GM21786 (cell line): ENCODE results near the gene ZSCAN29.
A peak's percentile ranks its signal among the peaks of the same experiment; 100 is the strongest.
"Not testable (repeated sequence)": the region's sequence is repeated elsewhere in the genome, so short reads cannot be mapped to it uniquely, and the experiment has no call there.

Experiments
- ATAC-seq: cut with Tn5 transposase; IDR thresholded peaks from one replicate; pipeline ENCODE4 v1.9.1; 2021; ENCODE audit not compliant: unreplicated experiment

ZSCAN29 gene

DNA sequence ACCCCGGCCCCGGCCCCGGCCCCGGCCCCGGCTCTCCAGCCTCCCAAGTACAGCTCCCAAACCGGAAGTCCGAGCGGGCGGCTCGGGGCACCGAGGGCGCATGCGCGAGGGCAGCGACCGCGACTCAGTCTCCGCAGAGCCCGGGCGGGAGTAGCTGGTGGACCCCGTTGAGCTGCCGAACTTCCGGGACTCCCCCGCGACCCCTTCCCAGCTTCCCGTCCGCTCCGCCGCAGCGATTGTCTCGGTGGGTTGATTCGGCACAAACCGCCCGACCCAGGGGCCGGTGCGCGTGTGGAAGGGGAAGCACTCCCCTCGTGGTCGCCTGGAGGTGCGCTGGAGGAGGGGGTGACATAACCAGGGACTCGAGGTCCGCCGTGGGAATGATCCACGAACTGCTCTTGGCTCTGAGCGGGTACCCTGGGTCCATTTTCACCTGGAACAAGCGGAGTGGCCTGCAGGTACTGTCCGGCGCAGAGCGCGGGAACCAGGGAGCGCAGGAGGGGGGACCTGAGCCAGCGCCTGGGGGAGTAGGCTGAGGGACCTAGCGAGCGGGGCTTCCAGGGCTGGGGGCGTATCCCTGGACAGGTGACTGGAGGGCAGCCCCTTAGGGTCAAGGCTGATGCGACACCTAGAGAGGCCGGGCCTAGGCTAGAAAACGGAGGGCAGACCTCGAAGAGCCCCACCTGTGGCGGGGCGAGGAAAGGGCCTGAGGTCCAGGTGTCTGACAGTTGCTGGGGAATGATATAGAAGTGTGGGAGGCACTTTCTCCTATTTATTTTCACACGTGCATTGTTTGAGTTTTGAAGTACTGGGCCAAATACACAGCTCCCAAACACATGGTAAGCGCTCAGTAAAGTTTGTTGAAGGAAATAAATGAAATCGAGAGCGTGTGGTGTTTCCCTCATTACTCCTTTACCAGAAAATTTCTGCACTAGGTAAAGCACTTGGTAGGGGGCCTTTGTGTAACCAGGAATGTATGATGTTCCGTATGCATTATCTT is at the start of gene ZSCAN29, which contains the start of gene TUBGCP4:
Gene ZSCAN29, minus strand, starts transcription at position 69 of the 1,000 bp plus-strand sequence. CDS start 1,130 bp downstream, outside the sequence.
Gene TUBGCP4, plus strand, starts transcription at position 127 of the 1,000 bp plus-strand sequence. Its CDS starts 254 bp downstream, at position 381.
- peak; percentile 71 for ATAC-seq

DNA sequence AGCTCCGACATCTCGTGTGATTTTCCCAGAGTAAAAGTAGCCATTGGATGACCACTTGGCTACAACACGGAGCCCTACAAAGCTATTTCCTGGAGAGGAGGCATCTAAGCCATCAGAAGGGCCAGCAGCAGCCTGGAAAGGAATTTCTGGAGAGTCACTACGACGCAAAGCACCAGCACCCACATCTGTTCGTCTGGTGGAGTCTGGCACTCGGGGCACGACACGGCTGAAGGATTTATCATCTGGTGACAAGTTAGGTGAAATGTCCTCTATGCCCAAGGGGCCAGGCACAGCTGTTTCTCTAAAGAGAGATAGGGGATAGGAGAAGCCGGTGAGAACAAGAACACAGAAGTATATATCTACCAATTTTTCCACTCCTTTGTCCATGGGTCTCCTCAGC is 49.6 kb upstream of the ZSCAN29 start:
- ATAC-seq: no peak

DNA sequence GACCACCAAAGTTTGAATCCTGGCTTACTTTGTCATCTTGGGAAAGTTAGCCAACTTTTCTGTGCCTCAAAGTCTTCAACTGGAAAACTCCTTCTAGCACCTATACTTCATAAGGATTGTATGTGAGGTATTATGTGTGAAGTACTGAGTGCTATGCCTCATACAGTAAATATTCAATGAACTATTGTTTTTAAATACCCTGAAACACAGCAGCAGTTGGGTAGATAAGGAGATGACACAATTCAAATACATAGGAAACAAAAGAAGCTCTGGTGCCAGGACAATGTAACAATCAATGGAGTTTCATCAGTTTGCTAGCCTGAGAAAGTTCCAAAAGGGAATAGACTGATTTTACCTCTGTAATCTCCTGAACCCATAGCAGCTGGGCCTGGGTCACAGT is 43.4 kb upstream of the ZSCAN29 start:
- ATAC-seq: no peak

DNA sequence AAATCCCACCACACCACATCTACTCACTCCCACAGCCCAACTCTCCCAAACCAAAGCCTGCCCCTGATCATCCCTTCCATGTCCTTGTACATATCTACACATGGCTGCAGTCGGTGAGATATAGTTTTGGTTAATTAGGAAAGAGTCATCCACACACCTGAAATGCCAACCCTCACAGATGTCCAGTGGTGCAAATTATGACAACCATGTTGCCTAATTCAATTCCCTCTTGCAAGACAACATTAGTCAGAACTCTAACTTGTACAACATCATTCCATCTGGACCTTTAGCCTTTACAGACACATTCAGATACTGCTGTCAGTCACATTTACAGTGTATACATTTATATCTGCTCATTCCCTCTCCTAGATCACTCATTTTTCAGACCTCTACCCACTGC is 41.3 kb upstream of the ZSCAN29 start:
- no peak for ATAC-seq

DNA sequence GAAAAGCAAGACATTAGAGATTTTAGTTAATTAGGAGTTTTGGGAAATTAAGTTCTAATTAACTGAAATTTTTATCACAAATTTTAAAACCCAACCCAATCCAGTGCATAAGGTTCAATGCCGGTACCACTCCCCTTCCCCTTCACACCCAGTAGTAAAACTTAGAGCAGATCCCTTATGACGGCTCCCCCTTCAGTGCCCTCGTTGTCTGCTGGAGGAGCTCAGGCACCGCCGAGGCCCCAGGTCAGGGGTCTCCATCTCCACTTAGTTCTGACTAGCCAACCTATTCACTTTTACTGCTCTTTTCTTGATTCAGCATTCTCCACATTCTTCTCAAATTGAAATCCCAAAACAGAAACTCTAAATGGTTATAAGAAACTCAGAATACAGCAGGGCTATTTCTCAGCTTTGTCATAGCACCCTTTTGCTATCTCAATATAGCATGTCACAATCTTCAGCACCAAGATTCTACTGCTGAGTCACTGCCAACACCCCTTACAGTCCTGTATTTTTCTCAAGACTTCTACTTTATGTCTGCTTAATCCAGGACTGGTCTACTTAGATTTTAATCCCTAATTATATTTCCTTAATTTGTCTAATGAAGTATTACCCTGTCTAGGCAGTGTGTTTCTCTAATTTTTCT is 39.9 kb upstream of the ZSCAN29 start:
- ATAC-seq: no peak

DNA sequence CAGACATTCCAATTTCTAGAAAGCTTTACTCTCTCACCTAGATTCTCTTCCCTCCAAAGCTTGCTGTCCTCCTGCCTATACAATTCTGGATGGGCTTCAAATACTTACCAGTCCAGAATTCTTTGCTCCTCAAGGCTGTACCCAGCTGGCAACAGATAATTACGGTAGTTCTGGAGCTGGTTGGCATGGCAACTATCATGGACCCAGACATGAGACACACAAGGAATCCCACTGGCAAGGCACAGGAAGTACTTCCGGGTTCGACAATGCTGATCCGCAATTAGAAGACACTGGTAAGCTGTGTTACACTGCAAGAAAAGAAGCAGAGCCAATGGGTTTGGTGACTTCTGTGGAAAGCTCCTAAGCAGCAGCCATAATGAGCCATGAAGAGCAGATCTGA is 37.9 kb upstream of the ZSCAN29 start:
- ATAC-seq: no peak

DNA sequence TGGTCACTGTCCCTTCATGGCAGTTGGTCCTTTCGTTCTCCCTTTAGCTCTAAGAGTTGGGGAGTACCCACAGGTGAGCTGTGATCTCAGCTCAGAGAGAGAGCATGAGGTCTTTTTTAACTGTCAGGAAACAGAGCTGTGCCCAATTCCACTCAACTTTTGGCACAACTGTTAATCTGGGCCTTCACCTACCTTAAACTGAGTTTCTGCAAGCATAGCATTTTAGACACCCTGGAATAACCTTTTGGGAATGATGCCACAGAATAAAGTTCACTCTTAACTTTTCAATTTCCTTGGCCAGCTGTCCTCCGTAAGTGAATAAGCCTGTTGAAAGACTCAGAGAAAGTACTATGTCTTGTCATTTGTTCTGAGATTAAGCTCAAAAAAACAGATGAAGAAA is 36.0 kb upstream of the ZSCAN29 start:
- no peak for ATAC-seq

DNA sequence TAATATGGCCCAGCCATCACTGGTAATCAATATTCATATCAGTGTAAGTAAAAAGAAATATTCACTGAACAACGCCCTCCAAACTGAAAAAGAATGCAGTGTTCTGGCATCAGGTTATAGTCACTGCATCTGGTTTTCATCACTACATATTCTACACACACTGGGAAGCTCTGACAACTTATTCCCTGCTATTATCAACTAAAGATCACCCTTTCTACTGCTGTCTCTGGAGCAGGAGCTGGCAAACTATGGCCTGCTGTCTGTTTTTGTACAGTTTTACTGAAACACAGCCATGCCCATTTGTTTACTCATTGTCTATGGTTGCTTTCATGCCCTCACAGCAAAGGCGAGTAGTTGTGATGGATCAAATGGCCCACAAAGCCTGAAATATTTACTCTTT is 35.3 kb upstream of the ZSCAN29 start:
- no peak for ATAC-seq

DNA sequence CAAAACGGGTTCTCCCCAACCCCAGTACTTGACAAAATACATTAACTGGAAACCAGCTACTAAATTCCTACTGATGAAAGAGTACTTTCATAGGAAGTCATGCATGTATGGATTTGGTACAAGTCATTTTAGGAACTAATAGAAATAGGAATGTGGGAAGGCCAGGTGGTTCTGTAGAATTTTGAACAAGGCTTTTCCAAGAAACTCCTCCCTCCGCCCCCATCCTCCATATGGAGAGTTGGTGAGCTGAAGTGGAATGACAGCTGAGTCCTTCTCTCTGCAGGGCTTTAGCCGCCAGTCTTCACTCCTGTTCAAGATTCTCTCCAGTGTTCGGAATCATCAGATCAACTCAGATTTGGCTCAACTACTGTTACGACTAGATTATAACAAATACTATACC is 33.3 kb upstream of the ZSCAN29 start:
- ATAC-seq: no peak

DNA sequence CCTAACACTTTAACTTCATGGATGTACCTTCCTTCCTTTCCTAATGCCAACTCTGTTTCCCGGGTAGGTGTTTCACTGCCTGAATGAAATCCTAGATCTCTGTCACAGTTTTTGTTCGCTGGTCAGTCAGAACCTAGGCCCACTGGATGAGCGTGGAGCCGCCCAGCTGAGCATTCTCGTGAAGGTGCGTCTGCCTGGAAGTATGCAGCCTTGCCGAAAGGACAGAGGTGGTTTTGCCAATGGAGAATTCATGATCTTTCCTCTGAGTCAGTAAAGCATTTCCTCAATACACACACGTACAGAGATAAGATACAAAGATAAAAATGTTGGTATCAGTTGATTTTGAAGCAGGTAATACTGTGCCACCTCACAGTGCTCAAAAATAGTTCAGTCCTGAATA is 32.8 kb upstream of the ZSCAN29 start:
- ATAC-seq: no peak

DNA sequence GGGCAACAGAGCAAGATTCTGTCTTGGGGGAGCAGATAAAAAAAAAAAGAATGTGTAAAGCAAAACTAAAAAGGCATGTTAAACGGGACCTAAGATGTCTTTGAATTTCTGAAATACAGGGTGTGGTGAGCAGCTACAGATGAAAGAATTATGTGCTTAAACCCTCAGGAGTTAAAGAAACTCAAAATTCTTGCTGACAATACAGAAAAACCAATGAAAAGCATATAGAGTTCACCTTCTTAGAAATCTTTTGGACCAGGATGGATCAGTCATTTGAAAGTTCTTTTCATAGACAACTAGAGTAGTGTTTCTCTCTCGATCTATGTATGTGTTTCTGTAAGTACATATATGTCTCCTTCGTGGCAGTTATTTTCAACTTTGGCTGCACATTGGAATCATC is 31.4 kb upstream of the ZSCAN29 start:
- no peak for ATAC-seq

DNA sequence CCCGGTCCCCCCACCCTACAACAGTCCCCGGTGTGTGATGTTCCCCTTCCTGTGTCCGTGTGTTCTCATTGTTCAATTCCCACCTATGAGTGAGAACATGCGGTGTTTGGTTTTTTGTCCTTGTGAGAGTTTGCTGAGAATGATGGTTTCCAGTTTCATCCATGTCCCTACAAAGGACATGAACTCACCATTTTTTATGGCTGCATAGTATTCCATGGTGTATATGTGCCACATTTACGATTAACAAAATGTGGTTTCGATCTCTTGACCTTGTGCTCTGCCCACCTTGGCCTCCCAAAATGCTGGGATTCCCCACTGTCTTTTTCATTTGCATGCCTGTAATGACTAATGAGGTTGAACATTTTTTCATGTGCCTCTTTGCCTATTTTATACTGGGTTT is 22.7 kb upstream of the ZSCAN29 start:
- not testable (repeated sequence) for ATAC-seq

DNA sequence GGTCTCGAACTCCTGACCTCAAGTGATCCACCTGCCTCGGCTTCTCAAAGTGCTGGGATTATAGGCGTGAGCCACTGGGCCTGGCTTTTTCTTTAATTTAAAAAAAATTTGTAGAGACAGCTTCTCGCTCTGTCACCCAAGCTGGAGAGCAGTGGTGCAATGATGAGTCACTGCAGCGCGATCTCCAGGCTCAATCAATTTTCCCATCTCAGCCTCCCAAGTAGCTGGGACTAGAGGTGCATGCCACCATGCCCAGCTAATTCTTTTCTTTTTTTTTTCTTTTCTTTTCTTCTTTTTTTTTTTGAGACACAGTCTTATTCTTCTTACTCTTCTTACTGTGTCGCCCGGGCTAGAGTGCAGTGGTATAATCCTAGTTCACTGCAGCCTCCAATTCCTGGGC is 19.9 kb upstream of the ZSCAN29 start:
- no peak for ATAC-seq

DNA sequence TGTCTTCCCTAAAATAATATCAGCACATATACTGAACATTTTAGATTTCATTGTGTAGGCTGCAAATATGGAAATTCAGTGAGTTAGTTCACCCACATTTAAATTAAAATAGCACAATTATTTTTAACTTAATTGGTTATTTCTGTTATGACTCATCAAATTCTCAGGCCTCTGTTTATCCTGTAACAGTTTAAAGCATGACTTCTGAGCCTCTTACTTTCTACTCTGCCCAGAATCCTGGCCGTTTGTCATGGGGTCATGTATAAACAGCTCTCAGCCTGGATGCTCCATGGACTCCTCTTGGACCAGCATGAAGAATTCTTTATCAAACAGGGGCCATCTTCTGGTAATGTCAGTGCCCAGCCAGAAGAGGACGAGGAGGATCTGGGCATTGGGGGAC is 12.2 kb upstream of the ZSCAN29 start:
- ATAC-seq: no peak

DNA sequence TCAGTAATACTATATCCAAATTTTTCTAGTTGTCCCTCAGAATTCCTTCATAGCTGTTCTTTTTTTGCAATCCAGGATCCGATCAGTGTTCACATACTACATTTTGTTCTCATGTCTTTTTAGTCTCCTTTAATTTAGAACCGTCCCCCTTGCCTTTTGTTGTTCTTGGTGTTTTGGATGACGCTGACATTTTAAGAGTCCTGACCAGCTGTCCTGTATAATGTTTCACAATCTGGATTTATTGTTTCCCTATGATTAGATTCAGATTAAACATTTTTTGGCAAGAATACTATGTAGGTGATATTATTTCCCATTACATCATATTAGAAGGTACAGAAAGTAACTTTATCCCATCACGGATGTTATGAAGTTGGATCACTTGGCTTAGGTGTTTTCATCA is 11.5 kb upstream of the ZSCAN29 start:
- ATAC-seq: no peak

DNA sequence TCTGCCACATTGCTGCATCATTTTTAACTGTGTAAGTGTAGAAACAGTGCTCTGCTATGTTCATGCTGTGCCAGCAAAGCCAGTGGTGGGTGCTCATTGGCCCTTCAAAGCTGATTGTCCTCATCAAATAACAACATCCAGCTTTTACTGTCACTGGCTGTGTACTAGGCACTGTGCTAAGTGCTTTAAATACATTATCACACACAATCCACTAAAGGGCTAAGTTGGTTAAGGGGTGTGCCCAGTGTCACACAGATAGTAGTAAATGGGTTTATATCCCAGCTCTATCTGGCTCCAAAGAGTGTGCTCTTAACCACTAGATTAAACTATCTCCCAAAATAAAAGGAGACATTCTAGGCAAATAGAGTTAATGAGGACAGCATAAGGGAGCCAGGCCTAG is 7.8 kb upstream of the ZSCAN29 start:
- ATAC-seq: no peak

DNA sequence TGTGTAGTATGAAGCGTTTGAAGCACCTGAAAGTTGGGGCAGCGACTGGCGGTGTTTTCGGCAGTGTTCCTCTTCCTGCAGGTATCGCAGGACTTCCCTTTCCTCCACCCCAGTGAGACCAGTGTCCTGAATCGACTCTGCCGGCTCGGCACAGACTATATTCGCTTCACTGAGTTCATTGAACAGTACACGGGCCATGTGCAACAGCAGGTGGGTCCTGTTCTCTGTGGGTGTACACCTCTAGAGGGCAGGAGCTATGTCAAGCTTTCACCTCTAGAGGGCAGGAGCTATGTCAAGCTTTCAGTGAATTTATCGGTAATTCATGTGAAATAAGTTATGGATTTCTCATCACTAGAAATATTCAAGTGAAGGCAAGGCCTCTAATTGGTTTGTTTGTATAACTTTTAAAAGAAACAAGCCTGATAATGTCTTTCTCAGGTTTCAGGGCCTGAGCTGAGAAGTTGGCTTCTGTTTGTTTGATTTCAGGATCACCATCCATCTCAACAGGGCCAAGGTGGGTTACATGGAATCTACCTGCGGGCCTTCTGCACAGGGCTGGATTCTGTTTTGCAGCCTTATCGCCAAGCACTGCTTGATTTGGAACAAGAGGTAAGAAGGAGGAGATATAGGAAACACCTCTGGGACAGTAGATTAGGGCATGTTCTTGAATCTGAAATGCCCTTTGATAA is 5.3 kb upstream of the ZSCAN29 start:
- ATAC-seq: no peak

DNA sequence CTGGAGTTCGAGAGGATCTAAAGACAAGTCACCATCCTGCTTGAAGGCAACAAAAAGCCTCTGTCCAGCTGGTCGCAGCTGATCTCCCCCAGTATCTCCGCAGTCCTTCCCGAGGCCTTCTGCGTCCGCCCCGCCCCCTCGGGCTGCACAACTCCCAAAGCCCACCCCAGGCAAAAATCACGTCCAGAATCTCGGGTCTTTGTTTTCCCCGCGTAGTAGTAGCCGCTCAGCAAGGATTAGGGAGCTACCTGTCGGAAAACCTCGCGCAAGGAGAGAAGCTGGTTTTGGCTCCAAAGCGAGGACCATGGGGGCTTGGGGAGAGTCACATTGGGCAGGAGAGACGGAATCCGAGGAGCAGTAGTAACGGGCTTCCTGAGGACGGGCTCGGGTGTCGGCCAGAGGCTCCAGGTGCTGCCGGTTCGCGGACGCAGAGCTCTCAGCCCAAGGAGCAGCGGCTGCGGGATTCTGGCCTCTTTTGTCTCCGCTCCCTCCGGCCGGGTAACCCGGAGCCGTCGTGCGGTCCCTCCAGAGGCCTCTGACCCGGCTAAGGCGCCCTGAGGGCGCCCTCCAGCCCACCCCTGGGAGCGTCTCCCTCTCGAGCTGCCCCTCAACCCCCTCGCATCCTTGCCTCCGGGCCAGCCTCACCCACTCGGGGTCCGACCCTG is 401 bp downstream of the ZSCAN29 start:
- ATAC-seq: peak; percentile 26

DNA sequence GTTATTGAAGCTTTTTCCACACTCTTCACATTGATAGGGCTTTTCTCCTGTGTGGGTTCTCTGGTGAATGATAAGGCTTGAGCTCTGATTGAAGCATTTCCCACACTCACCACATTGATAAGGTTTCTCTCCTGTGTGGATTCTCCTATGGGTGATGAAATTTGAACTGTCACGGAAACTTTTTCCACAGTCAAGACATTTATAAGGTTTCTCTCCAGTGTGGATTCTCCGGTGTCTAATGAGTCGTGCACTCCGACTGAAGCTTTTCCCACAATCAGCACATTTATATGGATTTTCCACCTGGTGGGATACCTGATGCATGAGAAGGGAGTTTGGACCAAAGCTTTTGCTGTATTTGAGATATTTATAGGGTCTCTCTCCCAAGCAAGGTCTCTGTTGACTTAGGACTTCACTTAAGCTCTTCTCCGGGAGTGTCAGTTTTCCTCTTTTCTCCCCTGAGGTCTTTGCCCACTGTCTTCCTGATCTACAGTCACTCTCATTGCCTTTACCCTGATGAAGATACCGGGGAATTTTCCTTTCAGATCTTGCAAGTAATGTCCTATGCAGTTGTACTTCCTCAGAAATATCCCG is 9.4 kb downstream of the ZSCAN29 start:
- ATAC-seq: no peak

DNA sequence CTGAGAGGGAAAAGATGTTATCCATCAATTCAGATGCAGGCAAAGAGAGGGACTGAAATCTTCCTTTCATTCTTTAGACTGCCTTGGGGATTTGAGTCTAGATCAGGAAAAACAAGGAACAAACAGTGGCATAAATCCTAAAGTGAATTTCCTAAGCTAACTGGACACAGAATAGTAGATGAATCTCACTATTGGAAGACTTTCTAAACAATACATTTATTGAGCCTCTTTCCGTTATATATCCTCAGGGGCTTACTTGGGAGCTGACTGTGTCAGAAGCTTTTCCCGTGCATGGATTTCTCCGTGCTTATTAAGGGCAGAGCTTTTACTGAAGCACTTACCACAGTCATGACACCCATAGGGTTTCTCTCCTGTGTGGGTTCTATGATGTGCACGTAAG is 10.0 kb downstream of the ZSCAN29 start:
- no peak for ATAC-seq
